IPS-11a (cell line): Measurements from ENCODE around the gene DNTT.

Experiments used
- H3K4me3 ChIP-seq: one replicate; pipeline ENCODE4 v1.5.1; 2013; ENCODE audit warnings: low read depth, low read length, control low read depth

Gene DNTT

DNA sequence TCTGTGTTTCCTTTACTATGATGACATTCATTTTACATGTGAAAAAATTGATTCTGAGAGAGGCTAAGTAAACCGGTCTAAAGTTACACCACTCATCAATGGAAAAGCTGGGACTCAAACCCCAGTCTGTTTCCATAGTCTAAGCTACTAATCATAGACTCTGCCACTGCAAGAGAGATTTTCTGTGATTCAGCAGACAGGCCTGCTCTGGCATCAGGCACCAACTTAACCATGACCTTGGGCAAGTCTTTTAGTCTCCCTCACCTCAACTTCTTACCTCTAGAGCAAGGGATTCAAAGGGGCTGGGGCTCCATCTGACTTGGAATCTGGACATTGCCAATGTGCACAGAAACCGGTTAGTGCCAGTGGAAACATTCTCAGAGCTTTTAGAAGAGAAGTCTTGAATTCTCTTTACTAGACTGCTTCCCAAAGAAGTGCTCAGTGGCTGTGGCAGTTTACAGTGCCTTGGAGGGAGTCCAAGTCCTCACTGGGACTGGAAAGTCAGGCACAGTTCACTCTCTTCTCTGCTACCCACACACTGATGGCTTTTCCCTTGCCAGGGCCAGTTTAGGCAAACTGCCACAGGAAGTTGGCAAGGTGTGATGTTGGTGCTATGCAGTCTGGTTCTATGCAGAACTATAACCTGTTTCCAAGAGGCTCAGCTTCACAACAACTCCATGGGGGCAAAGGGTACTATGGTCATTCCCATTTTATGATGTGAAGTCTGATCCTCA, 28.4 kb upstream of the DNTT start:
- H3K4me3 ChIP-seq: no peak overlapping the region

DNA sequence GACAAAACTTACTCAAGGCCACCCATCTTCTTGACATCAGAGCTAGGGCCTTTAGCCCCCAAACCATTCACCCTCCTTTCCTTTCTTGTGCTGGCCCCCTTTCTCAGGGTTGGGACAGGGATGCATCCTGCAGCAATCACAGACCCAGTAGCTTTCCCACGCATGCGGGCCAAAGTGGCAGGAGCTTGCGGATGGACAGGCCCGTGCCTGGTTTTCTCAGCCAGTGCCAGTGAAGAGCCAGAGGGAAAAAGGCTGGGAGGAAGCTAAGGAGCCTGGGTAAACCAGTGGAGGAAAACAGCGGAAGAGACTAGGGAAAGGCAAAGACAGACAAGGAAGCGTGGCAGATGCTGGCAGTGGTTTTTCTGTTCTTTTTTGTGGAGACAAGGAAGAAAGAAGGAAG, 27.8 kb upstream of the DNTT start:
- no peak overlapping the region for H3K4me3 ChIP-seq

DNA sequence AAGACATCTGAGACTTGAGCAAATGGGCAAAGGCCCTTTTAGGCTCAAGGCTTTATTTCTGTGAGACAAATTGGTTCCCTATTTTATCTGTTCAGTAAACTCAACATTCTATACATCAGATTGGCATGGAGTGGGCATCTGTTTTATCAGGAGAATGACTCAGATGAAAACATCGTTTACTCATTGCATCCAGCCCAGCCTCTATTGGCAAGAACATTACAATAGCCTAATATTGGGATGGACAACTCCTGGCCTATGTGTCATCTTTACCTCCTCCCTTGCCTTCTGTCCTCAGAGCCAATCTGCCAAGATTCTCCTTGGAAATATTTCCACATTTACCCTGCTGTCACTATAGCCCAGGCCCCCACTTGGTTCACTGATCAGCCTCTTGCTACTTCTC, 27.4 kb upstream of the DNTT start:
- no peak overlapping the region for H3K4me3 ChIP-seq

DNA sequence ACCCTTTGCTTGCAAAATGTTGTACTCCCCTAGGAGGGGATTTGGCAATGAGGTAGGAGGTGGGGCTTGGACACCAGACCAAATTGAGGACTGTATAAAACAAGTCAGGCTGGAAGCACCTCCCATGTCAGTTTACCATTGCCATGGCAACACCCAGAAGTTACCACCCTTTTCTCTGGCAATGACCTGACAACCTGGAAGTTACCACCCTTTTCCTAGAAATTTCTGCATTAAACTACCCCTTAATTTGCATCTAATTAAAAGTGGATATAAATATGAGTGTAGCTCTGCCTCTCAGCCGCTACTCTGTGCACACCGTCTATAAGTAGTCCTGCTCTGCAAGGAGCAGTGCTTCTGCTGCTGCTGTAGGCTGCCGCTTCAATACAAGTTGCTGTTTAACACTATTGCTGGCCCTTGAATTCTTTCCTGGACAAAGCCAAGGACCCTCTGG, 25.0 kb upstream of the DNTT start:
- H3K4me3 ChIP-seq: no peak overlapping the region

DNA sequence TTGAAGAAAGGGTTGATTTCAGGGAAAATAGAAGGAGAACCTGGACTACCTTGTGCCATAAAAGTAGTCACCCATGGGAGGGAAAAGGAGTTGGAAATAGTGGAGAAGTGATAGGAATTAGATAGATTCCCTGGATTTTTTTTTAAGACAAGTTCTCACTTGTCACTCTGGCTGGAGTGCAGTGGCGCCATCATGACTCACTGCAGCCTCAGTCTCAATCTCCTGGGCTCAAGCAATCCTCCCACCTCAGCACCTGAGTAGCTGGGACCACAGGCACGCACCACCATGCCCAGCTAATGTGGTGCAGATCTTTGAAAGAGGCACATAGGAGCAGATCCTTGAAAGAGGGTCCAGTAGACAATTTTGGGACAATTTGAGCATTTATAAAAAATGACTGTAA, 23.4 kb upstream of the DNTT start:
- no peak overlapping the region for H3K4me3 ChIP-seq

DNA sequence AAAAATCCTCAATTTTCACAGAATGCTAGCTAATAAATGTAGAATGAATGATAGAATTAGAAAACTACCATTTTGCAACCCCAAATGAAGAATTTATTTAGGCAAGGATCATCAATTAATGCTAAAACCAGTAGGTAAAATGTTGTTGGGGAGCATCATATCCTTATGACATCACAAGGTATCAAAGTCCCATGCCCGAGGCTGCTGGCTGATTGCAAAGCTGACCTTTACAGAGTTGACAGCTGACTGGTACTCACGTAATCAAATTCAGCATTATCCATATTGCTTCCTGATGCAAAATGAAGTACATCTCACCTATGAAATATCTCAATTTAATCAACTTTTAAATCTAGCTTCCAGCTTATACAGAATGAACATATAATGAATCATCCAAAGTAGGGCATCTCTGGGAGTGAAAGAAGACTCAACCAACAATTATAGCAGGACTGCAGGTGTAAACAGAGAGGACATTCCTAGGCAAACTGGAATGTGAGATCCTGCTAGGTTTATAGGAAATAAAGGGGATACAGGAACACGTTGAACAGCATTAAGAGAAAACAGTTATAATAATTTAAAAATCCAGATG, 22.7 kb upstream of the DNTT start:
- no peak overlapping the region for H3K4me3 ChIP-seq

DNA sequence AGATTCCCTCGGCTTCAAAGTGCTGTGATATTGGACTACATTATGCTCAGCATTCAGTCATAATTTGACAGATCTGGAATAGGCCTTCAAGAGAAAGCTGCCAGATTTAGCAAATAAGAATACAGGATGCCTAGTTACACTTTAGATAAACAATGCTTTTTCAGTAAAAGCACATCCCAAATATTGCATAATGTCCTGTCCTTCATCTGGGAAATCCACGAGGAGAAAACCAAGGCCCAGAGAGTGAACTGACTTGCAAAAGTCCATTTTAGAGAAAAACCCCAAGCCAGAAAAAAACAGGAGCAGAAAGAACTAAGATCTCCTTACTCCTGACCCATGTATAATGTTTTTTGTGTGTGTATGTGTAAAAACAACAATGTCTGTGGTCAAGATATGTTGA, 20.9 kb upstream of the DNTT start:
- no peak overlapping the region for H3K4me3 ChIP-seq

DNA sequence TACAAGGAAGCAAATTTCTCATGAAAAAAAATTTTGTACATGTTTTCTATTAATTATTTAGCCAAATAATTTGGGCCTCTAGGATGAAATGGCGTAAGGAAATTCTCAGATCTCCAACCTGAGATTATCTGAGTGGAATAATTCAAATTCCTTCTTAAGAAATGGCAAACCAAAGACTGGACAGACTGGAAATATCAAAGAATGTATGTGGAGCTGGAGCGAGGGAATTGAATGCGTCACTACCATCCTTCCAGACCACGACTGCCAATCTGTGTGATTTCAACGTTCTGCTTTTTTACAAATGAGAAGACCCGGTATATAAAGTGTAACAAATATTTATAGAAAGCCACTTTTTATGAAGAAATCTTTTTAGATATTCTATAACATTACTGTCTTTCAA, 20.5 kb upstream of the DNTT start:
- H3K4me3 ChIP-seq: no peak overlapping the region

DNA sequence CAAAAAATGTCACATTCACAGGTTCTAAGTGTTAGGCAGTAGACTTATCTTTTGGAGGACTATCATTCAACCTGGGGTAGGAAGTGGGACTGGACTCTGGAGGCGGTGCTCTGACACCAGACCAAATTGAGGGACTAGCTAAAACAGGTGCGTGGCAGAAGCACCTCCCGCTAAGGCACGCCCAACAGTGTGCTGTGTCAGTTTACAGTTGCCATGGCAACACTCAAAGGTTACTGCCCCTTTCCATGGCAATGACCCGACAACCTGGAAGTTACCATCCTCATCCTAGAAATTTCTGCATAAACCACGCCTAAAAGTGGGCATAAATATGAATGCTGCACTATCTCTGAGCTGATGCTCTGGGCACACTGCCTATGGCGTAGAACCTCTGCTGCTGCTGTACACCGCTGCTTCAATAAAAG, 18.9 kb upstream of the DNTT start:
- no peak overlapping the region for H3K4me3 ChIP-seq

DNA sequence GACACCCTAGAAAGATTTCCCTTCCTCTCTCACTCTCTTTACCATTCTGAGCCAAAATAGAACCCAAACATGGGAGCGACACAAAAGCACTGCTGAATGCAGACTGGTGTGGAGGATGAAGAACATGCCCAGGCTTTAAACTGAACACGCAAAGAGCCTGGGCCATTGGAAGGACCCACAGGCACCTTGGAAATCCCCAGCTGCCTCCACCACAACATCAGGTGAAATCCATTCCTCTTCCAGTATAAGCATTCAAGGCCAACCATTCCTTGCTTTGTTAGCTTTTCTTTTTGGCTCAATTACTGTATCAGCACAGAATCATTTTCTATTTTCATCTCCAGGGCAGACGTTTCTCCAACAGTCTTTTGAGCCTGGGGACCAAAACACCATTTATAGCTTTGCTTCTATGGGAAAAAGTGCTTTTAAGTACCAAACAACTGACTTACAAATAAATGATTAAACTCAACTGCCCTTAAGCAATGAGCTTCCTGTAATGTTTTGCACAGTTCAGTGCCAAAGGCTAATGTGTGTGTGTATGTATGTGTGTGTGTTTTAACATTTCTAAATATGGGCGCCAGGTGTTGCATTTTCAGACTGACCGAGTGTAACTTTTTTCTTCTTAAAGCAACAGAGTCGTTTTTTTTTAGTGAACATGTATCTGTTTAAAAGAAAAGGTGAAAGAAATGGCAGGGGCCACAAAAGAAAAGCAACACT, 16.7 kb upstream of the DNTT start:
- H3K4me3 ChIP-seq: no peak overlapping the region

DNA sequence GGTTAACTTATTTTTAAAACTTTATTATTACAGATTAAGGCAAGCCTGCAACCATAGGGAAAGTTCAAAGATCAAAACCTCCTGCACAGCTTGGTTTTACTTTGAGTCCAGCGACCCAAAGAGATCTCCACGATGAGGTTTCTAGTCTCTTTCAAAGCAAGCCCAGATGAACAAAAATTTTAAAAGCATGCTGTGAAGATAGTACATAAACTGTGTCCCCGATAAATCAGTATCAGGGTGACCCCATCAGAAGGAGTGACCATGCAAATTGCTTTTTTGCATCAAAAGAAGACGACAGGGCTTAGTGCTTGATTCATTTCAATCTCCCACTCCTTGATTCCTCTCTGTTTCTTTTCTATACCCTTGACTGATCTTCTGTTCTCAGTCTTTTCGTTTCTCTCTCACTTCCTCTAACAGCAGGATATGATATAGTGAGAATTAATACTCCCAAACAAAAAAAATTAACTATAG, 16.0 kb upstream of the DNTT start:
- no peak overlapping the region for H3K4me3 ChIP-seq

DNA sequence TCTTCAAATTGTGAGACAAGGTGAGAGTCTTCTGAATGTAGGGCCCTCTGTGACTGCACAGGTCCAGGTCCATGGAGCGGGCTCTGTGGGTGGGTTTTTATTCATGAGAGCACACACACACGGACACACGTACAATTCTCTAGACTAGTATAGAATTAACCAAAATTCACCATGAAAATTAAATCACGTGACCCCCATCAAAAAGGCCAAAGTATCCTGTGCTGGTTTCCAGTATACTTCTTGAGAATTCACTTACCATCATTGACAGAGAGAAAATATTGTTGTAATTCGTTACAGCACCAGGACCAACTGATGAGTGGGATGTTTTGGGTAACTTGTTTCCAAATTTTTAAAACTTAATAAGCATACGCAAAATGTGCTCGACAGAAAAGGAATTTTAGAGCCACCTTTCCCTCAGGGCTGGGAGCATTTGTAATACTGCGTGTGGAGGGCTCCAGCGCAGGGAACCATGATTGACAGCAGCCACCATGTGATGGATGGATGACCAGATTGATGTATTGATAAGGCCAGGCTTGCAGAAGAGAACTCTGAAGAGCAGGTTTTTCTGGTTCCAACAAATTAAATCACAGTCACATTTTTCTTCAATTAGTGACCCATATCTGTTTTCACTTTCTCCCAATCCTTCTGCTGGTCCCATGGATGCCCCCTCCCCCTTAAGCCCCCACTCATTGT, 14.9 kb upstream of the DNTT start:
- H3K4me3 ChIP-seq: no peak overlapping the region

DNA sequence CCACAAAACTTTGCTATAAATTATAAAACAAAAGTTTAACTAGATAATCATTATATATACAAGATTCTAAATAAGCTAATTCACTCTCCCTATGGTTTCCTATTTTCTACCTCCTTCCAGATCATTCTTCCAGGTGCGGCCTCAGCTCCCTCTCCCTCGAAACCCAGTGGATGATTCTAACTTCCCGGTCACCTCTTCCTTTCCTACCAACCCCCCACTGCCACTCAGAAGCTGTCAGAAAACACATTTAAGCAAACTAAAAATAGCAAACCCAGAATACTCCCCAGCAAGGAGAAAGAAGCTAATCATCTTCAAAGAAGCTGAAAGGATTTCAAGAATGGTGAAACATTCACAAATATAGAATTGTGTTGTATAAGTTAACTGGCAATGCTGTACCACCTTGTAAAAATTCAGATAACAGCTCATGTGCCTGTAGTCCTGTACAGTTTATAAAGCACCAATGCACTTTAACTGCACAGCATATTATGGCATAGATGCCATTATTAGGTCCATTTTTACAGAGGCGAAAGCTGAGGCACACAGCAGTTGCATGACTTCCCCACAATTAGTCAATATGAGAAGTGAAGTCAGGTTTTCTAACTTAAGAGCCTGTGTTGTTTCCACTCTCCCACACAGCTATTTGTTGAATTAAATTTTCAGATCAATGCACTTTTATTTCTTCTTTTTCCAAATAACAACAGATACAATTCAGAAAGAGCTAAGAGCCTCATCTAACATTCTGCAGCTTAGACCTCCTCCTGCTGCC, 13.7 kb upstream of the DNTT start:
- H3K4me3 ChIP-seq: no peak overlapping the region

DNA sequence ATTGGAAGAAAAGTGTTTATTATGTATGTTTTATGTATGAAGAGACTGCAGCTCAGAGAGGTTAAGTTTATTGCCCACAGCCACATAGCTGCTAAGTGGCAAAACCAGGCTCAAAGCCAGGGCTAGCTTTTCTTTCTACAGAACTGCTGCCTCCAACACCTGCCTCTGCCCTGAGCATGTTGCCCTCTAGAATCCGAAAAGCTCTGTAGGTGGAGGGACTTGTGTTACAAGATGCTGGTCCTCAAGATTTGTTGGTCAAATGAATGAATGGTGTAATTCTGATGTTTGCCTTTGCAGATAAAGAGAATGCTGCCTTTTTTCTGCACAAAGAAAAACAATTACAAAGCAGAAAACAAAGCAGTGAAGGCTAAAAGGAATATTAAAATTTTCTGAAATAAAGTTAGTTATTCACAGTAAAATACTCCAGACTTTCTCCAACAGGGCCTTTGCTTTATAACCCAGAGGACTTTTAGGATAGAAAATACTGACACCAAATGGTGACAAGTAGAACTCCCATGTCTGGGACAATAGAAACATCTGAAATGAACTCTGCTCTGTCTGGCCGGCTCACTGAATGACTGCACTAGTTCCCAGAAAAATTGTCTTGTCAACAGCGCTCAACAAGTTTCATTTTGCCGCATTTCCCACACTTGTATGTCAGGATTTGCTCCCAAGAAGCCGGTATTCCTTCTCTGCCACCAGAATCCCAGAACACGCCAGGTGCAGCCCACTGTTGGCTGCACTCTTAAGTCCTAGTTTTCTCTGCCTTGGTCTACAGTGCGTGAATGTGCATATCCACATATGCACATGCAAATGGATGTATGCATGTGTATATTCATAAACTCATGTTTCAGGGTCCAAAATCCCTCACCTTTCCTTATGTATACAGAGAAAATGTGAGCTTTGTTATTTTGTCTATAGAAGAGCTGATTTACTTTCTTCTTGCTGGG, 11.0 kb upstream of the DNTT start:
- no peak overlapping the region for H3K4me3 ChIP-seq

DNA sequence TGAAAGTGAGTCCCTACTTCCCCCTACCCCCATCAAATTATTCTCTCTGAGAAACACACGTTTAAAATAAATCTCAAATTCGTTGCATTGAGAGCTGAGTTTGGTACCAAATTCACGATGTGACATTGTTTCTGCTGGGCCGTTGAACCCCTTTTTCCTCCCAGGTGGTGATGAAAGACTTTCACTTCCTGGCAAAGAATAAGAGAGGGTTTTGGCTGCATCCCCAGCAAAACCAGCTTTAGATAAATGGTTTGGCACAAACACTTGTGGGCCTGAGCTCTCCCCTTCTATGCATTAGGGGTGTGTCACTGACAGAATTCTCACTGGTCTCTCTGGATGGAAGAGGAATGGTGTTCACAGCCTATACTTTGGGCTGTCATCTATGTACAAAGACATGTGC, 8.8 kb upstream of the DNTT start:
- no peak overlapping the region for H3K4me3 ChIP-seq

DNA sequence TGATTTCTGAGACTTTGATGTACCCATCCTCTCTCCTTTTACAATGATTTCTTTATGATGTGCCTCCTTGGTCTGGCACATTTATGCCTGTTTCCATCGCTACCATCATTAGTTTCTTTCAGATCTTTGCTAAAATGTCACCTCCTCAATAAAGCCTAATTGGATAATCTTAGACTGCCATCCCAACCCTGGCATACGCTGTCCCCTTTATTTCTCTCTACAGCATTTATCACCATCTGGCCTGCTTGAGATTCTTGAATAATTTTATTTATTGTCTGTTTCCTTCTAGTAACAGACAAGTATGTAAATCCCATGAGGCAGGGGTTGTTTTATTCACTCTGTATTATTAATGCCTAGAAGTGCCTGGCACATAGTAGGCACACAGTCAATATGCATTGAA, 6.7 kb upstream of the DNTT start:
- H3K4me3 ChIP-seq: no peak overlapping the region

DNA sequence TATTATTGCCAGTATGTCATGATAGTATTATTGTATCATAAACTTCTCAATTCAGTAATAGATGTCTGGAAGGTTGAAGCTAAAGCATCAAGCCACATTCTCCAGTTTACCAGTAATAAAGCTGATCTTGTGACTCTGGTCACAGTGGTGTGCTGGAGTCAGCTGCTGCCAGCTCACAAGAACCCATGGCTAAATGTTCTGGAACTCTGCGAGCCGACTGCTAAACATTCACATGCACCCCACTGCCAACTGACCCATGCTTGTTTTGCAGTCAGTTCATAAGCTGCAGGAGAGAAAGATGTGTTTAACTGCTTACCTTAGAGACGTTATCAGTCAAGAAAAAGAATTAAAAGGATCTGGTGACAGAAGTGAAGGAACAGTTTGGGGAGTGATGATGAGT, 5.9 kb upstream of the DNTT start:
- H3K4me3 ChIP-seq: no peak overlapping the region

DNA sequence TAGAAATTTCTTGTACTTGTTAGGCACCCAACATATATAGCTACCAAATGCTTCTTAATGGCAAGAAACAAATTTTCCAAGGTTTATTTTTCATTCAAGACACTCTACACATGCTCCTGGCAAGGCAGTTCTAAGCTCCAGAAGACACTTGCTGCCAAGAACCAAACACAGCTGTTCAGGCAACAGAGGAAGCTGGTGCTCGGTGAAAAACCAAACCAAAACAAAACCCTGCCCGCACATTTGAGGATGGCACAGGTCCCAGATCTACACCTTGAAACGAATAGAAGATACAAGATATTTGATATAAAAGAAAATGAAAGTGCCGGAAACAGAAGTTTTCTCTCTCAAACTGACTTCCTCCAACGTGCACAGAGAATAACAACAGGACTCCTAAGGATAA, 4.9 kb upstream of the DNTT start:
- H3K4me3 ChIP-seq: no peak overlapping the region

DNA sequence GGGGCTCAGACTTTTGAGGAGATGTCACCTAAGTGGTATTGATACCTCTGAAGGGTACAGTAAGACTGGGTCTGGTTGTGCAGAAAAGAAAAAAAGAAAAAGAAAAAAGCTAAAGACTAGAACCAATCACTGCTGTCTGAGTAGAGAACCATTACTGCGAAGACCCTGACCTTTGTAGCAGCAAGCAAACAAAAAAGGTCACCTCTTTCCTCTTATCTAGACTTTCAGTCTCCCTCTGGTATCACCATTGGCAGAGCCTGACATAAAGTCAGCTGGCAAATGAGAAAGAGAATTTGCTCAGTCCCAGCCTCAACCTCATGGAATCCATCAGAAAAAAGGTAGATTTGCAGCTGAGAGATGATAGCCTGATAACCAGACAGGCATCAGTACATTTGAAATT, 2.6 kb upstream of the DNTT start:
- H3K4me3 ChIP-seq: no peak overlapping the region

DNA sequence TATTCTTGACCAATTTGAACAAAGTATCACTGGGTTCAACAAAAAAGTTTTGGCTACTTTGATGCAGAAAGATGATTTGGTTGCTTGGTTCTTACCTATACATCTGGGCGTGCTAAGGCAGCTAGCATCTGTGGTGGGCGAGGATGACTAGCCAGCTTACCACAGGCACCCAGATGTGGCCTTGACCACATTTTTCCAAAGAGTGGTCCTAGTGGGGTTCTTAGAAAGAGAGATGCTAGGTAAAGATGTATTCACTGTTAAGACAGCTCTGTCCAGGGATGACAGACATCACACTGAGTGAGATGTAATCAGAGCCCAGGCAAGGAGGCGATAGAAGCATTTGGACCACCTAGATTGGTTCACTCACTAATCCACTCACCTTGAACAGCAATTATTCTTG, 785 bp downstream of the DNTT start:
- no peak overlapping the region for H3K4me3 ChIP-seq
